ENCODE data around the gene FLT4. TPM values are rescaled to one million over a fixed set of nuclear protein-coding genes. Genes with fewer than 3 reads are reported as not detected.

Gene FLT4
- total RNA-seq, 4 donors from 2014 or later: 7.6 to 15.2 (median 10.4) TPM

DNA sequence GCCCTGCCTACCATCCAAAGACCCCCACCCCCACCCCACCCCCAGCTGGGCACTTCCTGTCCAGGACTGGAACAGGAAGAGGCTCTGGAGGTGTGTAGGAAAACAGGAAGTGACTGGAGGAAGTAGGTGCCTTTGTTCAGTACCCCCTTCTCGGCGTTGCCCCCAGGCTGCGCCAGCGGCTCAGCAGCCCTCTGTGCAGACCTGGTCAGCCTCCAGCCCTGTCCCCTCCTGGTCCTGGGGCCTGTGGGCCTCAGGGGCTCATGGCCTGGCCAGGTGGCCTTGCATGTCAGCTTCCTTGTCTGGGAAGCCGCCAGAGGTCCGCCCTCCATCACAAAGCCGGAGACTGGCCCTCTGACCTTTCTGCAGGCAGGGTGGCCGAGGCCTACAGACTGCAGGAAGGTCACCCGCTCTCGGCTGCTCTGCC, 26.0 kb downstream of the FLT4 start:
- H3K27ac ChIP-seq: peak overlapping the region in 1 of 4 donors; percentile 20
- peak; percentile 28 for ATAC-seq
- H3K4me1 ChIP-seq: peaks cover 0 to 11% (median 0%) of the 10 kb centered on the region in 3 donors
- no peaks in the 10 kb centered on the region for H3K36me3 ChIP-seq
- H3K9me3 ChIP-seq: no peaks in the 10 kb centered on the region
- no peak overlapping the region for H3K4me3 ChIP-seq
- 65 to 81% methylated on average over 4 to 6 of the region's 10 CpGs for WGBS, 2 donors (ENCODE audit: low coverage in 1 of 2)
- peaks cover 43% of the 10 kb centered on the region for H3K27me3 ChIP-seq
- TF ChIP-seq EP300 (IDR thresholded peaks at IDR 0.05): no peak
- TF ChIP-seq POLR2A (IDR thresholded peaks at IDR 0.05): no peak
- no peak for TF ChIP-seq CTCF (IDR thresholded peaks at IDR 0.05)
- TF ChIP-seq POLR2AphosphoS5 (IDR thresholded peaks at IDR 0.05): no peak

DNA sequence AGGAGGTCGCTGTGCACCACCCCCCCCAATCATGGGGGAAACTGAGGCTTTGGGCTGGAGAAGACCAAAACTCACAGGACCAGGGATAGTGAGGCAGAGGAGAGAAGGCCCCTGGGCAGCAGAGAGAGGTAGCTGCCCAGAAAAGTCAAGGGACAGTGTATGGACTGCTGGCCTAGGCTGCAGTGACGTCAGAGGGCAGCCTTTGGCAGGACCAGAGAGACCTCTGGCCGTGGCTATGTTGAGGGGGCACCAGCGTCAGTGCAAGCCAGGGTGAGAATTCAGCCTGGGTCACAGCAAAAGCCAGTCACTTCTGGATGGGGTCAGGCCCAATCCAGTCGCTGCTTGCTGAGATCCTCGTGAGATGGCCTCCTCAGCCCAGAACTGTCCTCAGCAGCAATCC, 26.5 kb downstream of the FLT4 start:
- peak overlapping the region in 1 of 4 donors; percentile 20 for H3K27ac ChIP-seq
- no peak for ATAC-seq
- H3K4me1 ChIP-seq: peaks cover 0 to 12% (median 0%) of the 10 kb centered on the region in 3 donors
- no peaks in the 10 kb centered on the region for H3K9me3 ChIP-seq
- no peak overlapping the region for H3K4me3 ChIP-seq
- TF ChIP-seq POLR2AphosphoS5 (IDR thresholded peaks at IDR 0.05) (no peak), CTCF (IDR thresholded peaks at IDR 0.05) (no peak), POLR2A (IDR thresholded peaks at IDR 0.05) (no peak), EP300 (IDR thresholded peaks at IDR 0.05) (no peak)
- H3K36me3 ChIP-seq: no peaks in the 10 kb centered on the region
- peaks cover 46% of the 10 kb centered on the region for H3K27me3 ChIP-seq
- WGBS, 2 donors (ENCODE audit: low coverage in 1 of 2): no CpG with 5 or more reads among the region's 6 CpGs

DNA sequence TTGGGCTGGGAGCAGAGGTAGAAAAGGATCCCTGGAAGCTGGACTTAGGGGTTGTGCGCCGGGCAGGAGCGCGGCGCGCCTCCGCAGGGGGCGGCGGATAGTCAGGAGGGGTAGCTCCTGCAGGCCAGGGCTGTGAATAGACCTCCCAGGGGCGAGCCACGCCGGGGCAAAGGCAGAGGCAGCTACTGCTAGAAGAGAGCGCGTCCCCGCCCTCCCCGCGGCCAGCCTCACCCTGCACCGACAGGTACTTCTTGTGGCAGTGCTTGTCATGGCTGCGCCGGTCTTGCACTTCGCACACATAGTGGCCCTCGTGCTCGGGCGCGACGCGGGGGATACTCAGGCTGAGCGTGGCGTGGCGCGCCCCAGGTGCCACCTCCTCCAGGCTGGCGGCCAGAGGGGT, 28.1 kb downstream of the FLT4 start:
- Histone ChIP-seq H3K27ac (no peak overlapping the region), H3K4me1 (peaks cover 0 to 12% (median 0%) of the 10 kb centered on the region in 3 donors), H3K36me3 (no peaks in the 10 kb centered on the region), H3K4me3 (no peak overlapping the region), H3K9me3 (no peaks in the 10 kb centered on the region), H3K27me3 (peaks cover 46% of the 10 kb centered on the region)
- TF ChIP-seq CTCF (IDR thresholded peaks at IDR 0.05) (no peak), POLR2A (IDR thresholded peaks at IDR 0.05) (no peak)
- no CpG with 5 or more reads among the region's 32 CpGs for WGBS, 2 donors (ENCODE audit: low coverage in 1 of 2)
- no peak for ATAC-seq

DNA sequence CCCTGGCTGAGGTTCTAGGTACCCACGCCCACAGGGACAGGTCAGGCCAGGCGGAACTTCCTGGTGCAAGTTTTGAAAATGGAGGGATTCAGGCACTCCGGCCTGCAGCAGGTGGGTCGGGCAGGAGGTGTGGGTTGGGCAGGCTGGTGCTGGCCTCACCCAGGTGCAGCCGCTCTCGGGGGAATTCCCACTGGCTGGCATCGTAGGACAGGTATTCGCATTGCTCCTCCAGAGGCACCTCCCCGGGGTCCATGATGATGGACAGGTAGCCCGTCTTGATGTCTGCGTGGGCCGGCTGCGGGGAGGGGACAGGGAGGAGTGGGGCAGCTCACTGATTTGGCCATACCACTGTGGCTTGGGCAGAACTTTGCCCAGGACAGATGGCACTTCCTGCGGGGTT, 29.4 kb downstream of the FLT4 start:
- Histone ChIP-seq H3K4me1 (peaks cover 0 to 12% (median 0%) of the 10 kb centered on the region in 3 donors), H3K4me3 (no peak overlapping the region), H3K9me3 (no peaks in the 10 kb centered on the region), H3K27me3 (peaks cover 47% of the 10 kb centered on the region), H3K27ac (no peak overlapping the region), H3K36me3 (no peaks in the 10 kb centered on the region)
- WGBS, 2 donors (ENCODE audit: low coverage in 1 of 2): 90% methylated on average over 2 of the region's 14 CpGs; no CpG with 5 or more reads in 1 of the 2 donors
- ATAC-seq: no peak
- TF ChIP-seq CTCF (IDR thresholded peaks at IDR 0.05) (no peak), EP300 (IDR thresholded peaks at IDR 0.05) (no peak), POLR2A (IDR thresholded peaks at IDR 0.05) (no peak), POLR2AphosphoS5 (IDR thresholded peaks at IDR 0.05) (no peak)

DNA sequence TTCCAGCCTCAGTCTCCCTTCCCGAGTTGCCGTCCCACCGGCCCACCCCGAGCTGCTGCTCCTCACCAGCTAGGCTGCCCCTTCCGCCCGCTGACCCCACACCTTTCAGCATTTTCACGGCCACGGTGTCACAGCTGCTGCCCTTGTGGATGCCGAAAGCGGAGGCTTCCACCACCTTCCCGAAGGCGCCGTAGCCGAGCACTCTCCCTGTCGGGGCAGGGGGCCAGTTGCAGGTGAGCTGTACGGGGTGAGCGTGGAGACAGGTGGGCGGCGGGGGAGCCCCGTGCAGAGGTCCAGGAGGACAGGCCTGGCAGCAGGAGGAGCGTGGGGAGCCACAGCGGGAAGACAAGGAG, 29.9 kb downstream of the FLT4 start:
- TF ChIP-seq POLR2A (IDR thresholded peaks at IDR 0.05) (no peak), CTCF (IDR thresholded peaks at IDR 0.05) (no peak), EP300 (IDR thresholded peaks at IDR 0.05) (no peak), POLR2AphosphoS5 (IDR thresholded peaks at IDR 0.05) (no peak)
- Histone ChIP-seq H3K27me3 (peaks cover 47% of the 10 kb centered on the region), H3K4me1 (peaks cover 0 to 12% (median 0%) of the 10 kb centered on the region in 3 donors), H3K36me3 (no peaks in the 10 kb centered on the region), H3K4me3 (no peak overlapping the region), H3K9me3 (no peaks in the 10 kb centered on the region), H3K27ac (no peak overlapping the region)
- ATAC-seq: no peak
- WGBS, 2 donors (ENCODE audit: low coverage in 1 of 2): 100% methylated on average over 1 of the region's 22 CpGs; no CpG with 5 or more reads in 1 of the 2 donors
